Kidney epithelial cell (primary cell): ENCODE results near the gene RFPL4AL1. TPM values are rescaled to one million over a fixed set of nuclear protein-coding genes. Genes with fewer than 3 reads are reported as not detected.
"Not testable (repeated sequence)": the region's sequence is repeated elsewhere in the genome, so short reads cannot be mapped to it uniquely, and the experiment has no call there.

Source experiments
- DNase-seq: peaks from one replicate; pipeline ENCODE4 v3.0.0-alpha.2; 2010; ENCODE audit warnings: low read depth
- H3K27me3 ChIP-seq: 2 replicates; pipeline ENCODE4 v1.6.0; 2011; ENCODE audit warnings: low read length; ENCODE audit not compliant: control insufficient read depth, insufficient read depth
- H3K36me3 ChIP-seq: 2 replicates; pipeline ENCODE4 v1.5.1; 2011; ENCODE audit warnings: low read length; ENCODE audit not compliant: control insufficient read depth, insufficient read depth
- H3K4me3 ChIP-seq: 2 replicates; pipeline ENCODE4 v1.5.1; 2011; ENCODE audit warnings: low read depth, mild to moderate bottlenecking, control low read depth, low read length
- total RNA-seq: library from RNA; depleted of rRNA; stranded (reverse); fragments of >200 nt; gene quantifications from 2 replicates; pipeline ENCODE4 v1.2.3, GENCODE V29; 2015
- TF ChIP-seq, protein P1 (sequence below): IDR thresholded peaks from 2 replicates; pipeline ENCODE4 v1.5.1; 2011; ENCODE audit warnings: mild to moderate bottlenecking, moderate library complexity, low read length, control low read depth, inconsistent platforms; ENCODE audit not compliant: insufficient read depth, poor library complexity, severe bottlenecking

Gene RFPL4AL1
- total RNA-seq: not detected in 2 replicates

DNA sequence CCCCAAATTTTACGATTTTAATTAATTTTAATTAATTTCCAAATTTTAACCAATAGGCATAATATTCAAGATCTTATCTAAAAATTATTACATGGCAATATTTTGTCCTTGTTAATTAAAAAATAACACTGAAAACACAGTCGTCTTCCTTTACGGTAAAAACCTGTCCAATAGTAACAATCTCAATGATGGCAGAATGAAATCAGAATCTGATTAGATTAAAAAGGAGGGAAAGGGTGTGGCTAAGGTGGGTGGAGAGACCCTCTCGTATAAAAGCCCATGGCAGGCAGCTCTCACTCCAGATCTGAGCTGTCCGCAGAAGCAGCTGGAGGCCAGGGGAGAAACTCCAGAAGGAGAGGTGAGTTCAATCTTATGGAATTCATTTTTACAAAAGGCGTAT is at the start of gene RFPL4AL1:
Gene RFPL4AL1 (plus strand): TSS at position 301 of the 400 bp plus-strand sequence. CDS start 2,687 bp downstream, outside the sequence.
- not testable (repeated sequence) for H3K4me3 ChIP-seq, H3K36me3 ChIP-seq, DNase-seq, H3K27me3 ChIP-seq

DNA sequence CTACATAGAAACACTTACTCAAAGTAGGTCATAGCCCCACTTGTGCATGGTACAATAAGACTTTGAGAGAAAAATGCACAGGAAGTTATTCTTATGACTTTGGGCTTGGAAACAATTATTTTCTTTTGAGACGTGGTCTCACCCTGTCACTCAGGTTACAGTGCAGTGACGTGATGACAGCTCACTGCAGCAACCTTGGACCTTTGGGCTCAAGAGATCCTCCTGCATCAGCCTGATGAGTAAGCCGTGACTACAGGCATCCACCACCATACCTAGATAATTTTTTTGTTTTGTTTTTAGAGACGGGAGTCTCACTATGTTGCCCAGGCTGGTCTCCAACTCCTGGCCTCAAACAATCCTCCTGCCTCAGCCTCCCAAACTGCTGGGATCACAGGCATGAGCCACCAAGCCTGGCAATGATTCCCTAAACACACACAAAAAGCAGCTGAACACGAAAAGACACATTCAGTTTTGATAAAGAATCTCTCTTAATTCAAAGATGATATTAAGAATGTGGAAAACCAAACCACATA is 48.6 kb upstream of the RFPL4AL1 start:
- H3K27me3 ChIP-seq: no peaks in the 10 kb centered on the region
- H3K36me3 ChIP-seq: no peaks in the 10 kb centered on the region
- no peak for DNase-seq
- H3K4me3 ChIP-seq: no peak overlapping the region
- TF ChIP-seq, protein P1, sequence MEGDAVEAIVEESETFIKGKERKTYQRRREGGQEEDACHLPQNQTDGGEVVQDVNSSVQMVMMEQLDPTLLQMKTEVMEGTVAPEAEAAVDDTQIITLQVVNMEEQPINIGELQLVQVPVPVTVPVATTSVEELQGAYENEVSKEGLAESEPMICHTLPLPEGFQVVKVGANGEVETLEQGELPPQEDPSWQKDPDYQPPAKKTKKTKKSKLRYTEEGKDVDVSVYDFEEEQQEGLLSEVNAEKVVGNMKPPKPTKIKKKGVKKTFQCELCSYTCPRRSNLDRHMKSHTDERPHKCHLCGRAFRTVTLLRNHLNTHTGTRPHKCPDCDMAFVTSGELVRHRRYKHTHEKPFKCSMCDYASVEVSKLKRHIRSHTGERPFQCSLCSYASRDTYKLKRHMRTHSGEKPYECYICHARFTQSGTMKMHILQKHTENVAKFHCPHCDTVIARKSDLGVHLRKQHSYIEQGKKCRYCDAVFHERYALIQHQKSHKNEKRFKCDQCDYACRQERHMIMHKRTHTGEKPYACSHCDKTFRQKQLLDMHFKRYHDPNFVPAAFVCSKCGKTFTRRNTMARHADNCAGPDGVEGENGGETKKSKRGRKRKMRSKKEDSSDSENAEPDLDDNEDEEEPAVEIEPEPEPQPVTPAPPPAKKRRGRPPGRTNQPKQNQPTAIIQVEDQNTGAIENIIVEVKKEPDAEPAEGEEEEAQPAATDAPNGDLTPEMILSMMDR: no peak

DNA sequence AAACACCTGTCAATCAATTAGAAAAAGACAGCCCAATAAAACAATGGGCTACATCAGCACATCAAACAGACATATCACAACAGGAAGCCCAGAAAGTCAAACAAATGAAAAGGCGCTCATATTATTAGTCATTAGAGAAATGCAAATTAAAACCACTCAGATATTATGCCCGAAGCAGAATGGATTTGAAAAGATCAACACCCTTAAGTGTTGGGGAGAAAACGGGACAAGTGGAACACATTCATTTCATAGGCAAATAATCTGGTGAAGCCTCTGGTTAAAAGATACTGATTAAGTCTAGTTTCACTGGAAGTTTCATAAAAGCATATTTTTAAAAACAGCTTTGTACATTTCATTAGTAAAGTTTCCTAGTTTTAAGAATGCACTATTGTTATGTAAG is 48.1 kb upstream of the RFPL4AL1 start:
- Histone ChIP-seq H3K4me3 (no peak overlapping the region), H3K36me3 (no peaks in the 10 kb centered on the region), H3K27me3 (no peaks in the 10 kb centered on the region)
- no peak for DNase-seq
- TF ChIP-seq, protein P1: no peak

DNA sequence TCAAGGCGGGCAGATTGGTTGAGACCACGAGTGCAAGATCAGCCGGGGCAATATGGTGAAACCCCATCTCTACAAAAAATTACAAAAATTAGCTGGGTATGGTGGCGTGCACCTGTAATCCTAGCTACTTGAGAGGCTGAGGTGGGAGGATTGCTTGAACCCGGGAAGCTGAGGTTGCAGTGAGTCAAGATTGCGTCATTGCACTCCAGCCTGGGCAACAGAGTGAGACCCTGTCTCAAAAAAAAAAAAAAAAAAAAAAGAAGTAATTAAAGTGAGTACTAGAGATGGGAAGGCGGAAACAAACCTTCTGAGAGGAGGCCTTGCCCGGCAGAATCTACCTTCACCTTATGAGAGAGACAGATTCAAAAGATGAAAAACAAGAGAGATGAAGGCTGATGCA is 45.4 kb upstream of the RFPL4AL1 start:
- DNase-seq: no peak
- Histone ChIP-seq H3K4me3 (no peak overlapping the region), H3K36me3 (no peaks in the 10 kb centered on the region), H3K27me3 (no peaks in the 10 kb centered on the region)
- TF ChIP-seq, protein P1: no peak

DNA sequence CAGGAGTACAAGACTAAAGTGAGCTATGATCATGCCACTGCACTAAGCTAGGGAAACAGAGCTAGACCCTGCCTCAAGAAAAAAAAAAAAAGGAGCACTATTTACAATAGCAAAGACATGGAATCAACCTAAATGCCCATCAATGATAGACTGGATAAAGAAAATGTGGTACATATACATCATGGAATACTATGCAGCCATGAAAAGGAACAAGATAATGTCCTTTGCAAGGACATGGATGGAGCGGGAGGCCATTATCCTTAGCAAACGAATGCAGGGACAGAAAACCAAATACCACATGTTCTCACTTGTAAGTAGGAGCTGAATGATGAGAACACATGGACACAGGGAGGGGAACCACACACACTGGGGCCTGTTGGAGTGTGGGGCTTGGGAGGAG is 38.5 kb upstream of the RFPL4AL1 start:
- DNase-seq, H3K36me3 ChIP-seq, H3K4me3 ChIP-seq, H3K27me3 ChIP-seq: not testable (repeated sequence)

DNA sequence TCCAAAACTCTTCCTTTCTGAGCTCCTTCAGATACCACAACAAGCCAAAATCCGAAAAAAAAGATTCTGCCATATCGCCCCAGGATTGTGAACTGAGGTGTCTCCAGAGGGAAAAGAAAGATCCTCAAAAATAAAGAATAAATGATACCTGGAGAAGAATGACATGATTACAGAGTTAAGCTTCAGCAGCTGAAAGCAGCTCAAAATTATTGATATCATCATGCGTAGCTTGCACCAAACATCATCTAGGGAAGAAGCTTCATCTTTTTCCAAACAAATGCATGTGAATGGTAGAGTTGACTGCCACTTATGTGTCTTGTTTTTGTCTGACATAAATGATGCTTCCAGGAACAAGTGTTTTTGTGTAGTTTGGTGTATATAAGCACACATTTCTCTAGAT is 30.6 kb upstream of the RFPL4AL1 start, which contains the start of gene NLRP9:
Gene NLRP9 (minus strand): TSS at position 101 of the 400 bp plus-strand sequence. CDS start 28 bp downstream, at position 73.
- H3K27me3 ChIP-seq: no peaks in the 10 kb centered on the region
- DNase-seq: no peak
- no peaks in the 10 kb centered on the region for H3K36me3 ChIP-seq
- TF ChIP-seq, protein P1: no peak
- H3K4me3 ChIP-seq: no peak within 1 kb of the TSS

DNA sequence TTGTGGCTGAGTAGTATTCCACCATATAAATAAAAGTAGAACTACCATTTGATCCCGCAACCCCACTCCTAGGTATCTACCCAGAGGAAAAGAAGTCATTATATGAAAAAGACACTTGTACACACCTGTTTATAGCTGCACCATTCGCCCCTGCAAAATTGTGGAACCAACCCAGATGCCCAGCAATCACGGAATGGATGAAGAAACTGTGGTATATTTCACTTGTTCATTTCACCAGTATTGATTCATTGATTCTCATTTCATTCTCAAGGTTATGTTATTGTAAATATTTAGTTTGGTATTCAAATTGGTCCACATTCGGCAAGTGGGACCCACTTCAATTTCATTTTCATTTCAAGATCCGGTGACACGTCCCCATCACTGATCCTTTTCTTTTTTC is 18.2 kb upstream of the RFPL4AL1 start:
- DNase-seq: no peak
- TF ChIP-seq, protein P1: no peak
- Histone ChIP-seq H3K27me3 (no peaks in the 10 kb centered on the region), H3K4me3 (no peak overlapping the region), H3K36me3 (no peaks in the 10 kb centered on the region)
